DND-41 (cell line): Measurements from ENCODE around the gene C1orf21.

Experiments used
- EZH2 ChIP-seq: IDR thresholded peaks from 3 replicates; pipeline ENCODE4 v1.6.1; 2012; ENCODE audit warnings: borderline replicate concordance, low read depth, mild to moderate bottlenecking, moderate library complexity, low read length, inconsistent platforms; ENCODE audit not compliant: severe bottlenecking
- TF ChIP-seq, protein P1 (sequence below): IDR thresholded peaks from 2 replicates; pipeline ENCODE4 v1.5.1; 2012; ENCODE audit warnings: borderline replicate concordance, low read length, moderate library complexity, mild to moderate bottlenecking; ENCODE audit not compliant: poor library complexity, severe bottlenecking; ENCODE audit errors: extremely low read depth

- TF ChIP-seq, protein P1, sequence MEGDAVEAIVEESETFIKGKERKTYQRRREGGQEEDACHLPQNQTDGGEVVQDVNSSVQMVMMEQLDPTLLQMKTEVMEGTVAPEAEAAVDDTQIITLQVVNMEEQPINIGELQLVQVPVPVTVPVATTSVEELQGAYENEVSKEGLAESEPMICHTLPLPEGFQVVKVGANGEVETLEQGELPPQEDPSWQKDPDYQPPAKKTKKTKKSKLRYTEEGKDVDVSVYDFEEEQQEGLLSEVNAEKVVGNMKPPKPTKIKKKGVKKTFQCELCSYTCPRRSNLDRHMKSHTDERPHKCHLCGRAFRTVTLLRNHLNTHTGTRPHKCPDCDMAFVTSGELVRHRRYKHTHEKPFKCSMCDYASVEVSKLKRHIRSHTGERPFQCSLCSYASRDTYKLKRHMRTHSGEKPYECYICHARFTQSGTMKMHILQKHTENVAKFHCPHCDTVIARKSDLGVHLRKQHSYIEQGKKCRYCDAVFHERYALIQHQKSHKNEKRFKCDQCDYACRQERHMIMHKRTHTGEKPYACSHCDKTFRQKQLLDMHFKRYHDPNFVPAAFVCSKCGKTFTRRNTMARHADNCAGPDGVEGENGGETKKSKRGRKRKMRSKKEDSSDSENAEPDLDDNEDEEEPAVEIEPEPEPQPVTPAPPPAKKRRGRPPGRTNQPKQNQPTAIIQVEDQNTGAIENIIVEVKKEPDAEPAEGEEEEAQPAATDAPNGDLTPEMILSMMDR: no peak
- TF ChIP-seq EZH2: no peak
Observed at GRCh38 chr1:184433956-184434502, 47.2 kb downstream of the C1orf21 start.
